GM23338 (cell line): ENCODE results near the gene LMAN2L. TPM values are rescaled to one million over a fixed set of nuclear protein-coding genes. Genes with fewer than 3 reads are reported as not detected.
A peak's percentile ranks its signal among the peaks of the same experiment; 100 is the strongest.

ENCODE experiments used
- ATAC-seq: fragments of 200-7000 bp; cut with Tn5 transposase; 3 replicates; pipeline ENCODE4 v1.9.1; 2020
- DNase-seq: peaks from one replicate; pipeline ENCODE4 v3.0.0-alpha.2; 2015; ENCODE audit warnings: low spot score
- H2AFZ ChIP-seq: fragments of 200-600 bp; sonication (generic); 2 replicates; pipeline ENCODE4 v1.8.0; 2016; ENCODE audit warnings: antibody characterized with exemption, mild to moderate bottlenecking, moderate library complexity
- H3F3A ChIP-seq: fragments of 200-600 bp; sonication (generic); replicated peaks from 2 replicates; pipeline ENCODE4 v1.8.0; 2017; ENCODE audit warnings: antibody characterized with exemption, mixed run types, low read depth
- H3K27ac ChIP-seq: fragments of 200-600 bp; sonication (generic); 2 replicates; pipeline ENCODE4 v1.6.1; 2016; ENCODE audit warnings: low read depth
- H3K27me3 ChIP-seq: fragments of 200-600 bp; sonication (generic); 2 replicates; pipeline ENCODE4 v1.8.0; 2016; ENCODE audit warnings: mild to moderate bottlenecking, mixed run types, moderate library complexity; ENCODE audit not compliant: insufficient read depth
- H3K36me3 ChIP-seq: fragments of 200-600 bp; sonication (generic); 2 replicates; pipeline ENCODE4 v1.8.0; 2016; ENCODE audit warnings: mild to moderate bottlenecking; ENCODE audit not compliant: insufficient read depth
- H3K4me1 ChIP-seq: fragments of 200-600 bp; sonication (generic); 2 replicates; pipeline ENCODE4 v1.8.0; 2016; ENCODE audit warnings: mild to moderate bottlenecking, moderate library complexity; ENCODE audit not compliant: insufficient read depth
- H3K4me2 ChIP-seq: fragments of 200-600 bp; sonication (generic); 2 replicates; pipeline ENCODE4 v1.7.1; 2017; ENCODE audit warnings: mixed run types
- H3K4me3 ChIP-seq: fragments of 200-600 bp; sonication (generic); 2 replicates; pipeline ENCODE4 v1.6.1; 2016; ENCODE audit warnings: mixed run types
- H3K79me2 ChIP-seq: fragments of 200-600 bp; sonication (generic); replicated peaks from 2 replicates; pipeline ENCODE4 v1.8.0; 2017; ENCODE audit warnings: mild to moderate bottlenecking; ENCODE audit not compliant: insufficient read depth
- H3K9me2 ChIP-seq: fragments of 200-600 bp; sonication (generic); 2 replicates; pipeline ENCODE4 v1.8.0; 2017; ENCODE audit not compliant: insufficient read depth
- H4K20me1 ChIP-seq: fragments of 200-600 bp; sonication (generic); replicated peaks from 2 replicates; pipeline ENCODE4 v1.8.0; 2017; ENCODE audit warnings: mild to moderate bottlenecking; ENCODE audit not compliant: insufficient read depth
- H3K27ac Mint-ChIP-seq: 2 replicates; pipeline ENCODE4 v1.8.0; 2020; ENCODE audit warnings: inconsistent platforms, mild to moderate bottlenecking, moderate library complexity, mixed read lengths
- H3K27me3 Mint-ChIP-seq: 3 replicates; pipeline ENCODE4 v1.8.0; 2022; ENCODE audit warnings: low read depth, mild to moderate bottlenecking, moderate library complexity, mixed read lengths, inconsistent platforms; ENCODE audit not compliant: insufficient read depth, poor library complexity
- H3K36me3 Mint-ChIP-seq: 3 replicates; pipeline ENCODE4 v1.8.0; 2021; ENCODE audit warnings: low read depth, mild to moderate bottlenecking, inconsistent platforms, moderate library complexity, mixed read lengths
- H3K4me1 Mint-ChIP-seq: 3 replicates; pipeline ENCODE4 v1.8.0; 2020; ENCODE audit warnings: mild to moderate bottlenecking, inconsistent platforms, mixed read lengths
- H3K4me3 Mint-ChIP-seq: 3 replicates; pipeline ENCODE4 v1.8.0; 2021; ENCODE audit warnings: moderate library complexity, mild to moderate bottlenecking, inconsistent platforms, mixed read lengths
- H3K9me3 Mint-ChIP-seq: 3 replicates; pipeline ENCODE4 v1.8.0; 2020; ENCODE audit warnings: moderate library complexity, mild to moderate bottlenecking, inconsistent platforms, mixed read lengths
- CREB1 ChIP-seq: fragments of 250-450 bp; sonication (Bioruptor Pico); IDR thresholded peaks from 2 replicates; pipeline ENCODE4 v1.5.0; 2020; ENCODE audit warnings: low read depth, mild to moderate bottlenecking, moderate library complexity
- JUNB ChIP-seq: IDR thresholded peaks from one replicate; pipeline ENCODE4 v1.6.1; 2016; ENCODE audit warnings: antibody characterized with exemption; ENCODE audit not compliant: unreplicated experiment
- POLR2AphosphoS5 ChIP-seq: IDR thresholded peaks from 2 replicates; pipeline ENCODE4 v1.6.1; 2016; ENCODE audit warnings: antibody characterized with exemption, low read depth
- ZNF462 ChIP-seq: fragments of 250-450 bp; sonication (Bioruptor Pico); IDR thresholded peaks from 2 replicates; pipeline ENCODE4 v1.5.0; 2020; ENCODE audit warnings: mild to moderate bottlenecking, moderate library complexity
- long read RNA-seq: library from polyadenylated mRNA; unstranded; transcript quantifications from one replicate; pipeline ENCODE4 v2.0.0, GENCODE V29; 2020; ENCODE audit not compliant: unreplicated experiment
- polyA plus RNA-seq: library from polyadenylated mRNA; unstranded; fragments of >200 nt; fragmentation: Nextera tagmentation; extraction: Ambion mirVana; gene quantifications from 2 replicates; pipeline ENCODE4 v1.2.1, GENCODE V29; 2016
- total RNA-seq: library from RNA; depleted of rRNA; stranded (reverse); fragments of >200 nt; shearing (Covaris generic); gene quantifications from 2 replicates; pipeline ENCODE4 v1.2.3, GENCODE V29; 2014; rRNA removed

Gene LMAN2L
- 15.8 and 16.7 TPM in 2 replicates for total RNA-seq
- polyA plus RNA-seq: 10.5 and 11.8 TPM in 2 replicates
- long read RNA-seq, transcript LMAN2L-201 (8 exons, 2,397 nt): major isoform, 9 of 16 reads
- long read RNA-seq, partial matches to known transcripts: 0 of 16 reads
- long read RNA-seq, other reads (novel, unspliced or antisense): 3 of 16 reads

DNA sequence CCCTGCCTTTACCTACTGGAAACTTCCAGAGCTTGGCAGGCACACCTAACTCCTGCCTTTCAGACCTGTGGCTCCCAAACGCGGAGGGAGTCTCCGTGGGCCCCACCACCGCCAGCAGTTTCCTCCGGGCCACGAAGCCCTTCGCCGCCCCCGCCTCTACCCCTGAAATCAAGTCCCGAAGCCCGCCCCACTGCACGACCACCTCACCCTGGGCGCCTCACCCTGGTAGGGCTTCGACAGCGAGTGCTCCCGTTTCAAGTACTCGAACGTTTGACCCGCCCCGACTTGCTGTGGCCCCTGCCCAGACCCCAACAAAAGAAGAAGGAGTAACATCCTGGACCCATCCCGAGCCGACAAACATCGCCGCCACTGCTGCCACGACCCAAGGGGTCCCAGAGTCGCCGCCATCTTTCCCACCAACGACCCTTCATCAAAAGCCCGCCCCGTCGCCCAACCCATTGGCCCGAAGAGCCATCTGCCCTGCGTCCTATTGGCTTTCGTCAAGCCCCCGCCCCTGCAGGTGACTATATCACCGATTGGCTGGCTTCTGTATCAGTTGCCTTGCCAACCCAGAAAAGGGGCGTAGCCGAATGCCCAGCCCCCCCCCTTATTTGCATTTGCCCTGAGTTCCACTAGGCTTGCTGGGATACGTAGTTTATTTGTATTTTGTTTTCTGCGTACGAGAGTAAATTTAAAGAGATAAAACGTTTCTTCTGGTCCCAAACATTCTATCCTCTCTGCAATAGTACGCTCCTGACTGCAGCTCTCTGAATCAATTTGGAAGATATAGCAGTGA is at the start of gene LMAN2L:
TSS of gene LMAN2L (minus strand) at position 432 of the 796 bp plus-strand sequence. CDS start at position 408, 24 bp downstream.
- H3F3A ChIP-seq: no peaks in the 10 kb centered on the region
- Mint-ChIP-seq H3K4me1 (peaks cover 9% of the 10 kb centered on the region), H3K9me3 (no peaks in the 10 kb centered on the region; the same call in 2 of the 3 replicates), H3K4me3 (peak within 1 kb of the TSS; percentile 99), H3K36me3 (peaks cover 16% of the 10 kb centered on the region), H3K27me3 (peaks cover 8% of the 10 kb centered on the region), H3K27ac (peak within 1 kb of the TSS; percentile 97)
- H3K9me2 ChIP-seq: no peaks in the 10 kb centered on the region
- H3K79me2 ChIP-seq: peaks cover 44% of the 10 kb centered on the region
- DNase-seq (peak; percentile 99), ATAC-seq (peak; percentile 99)
- peaks cover 6% of the 10 kb centered on the region; the same call in 1 of the 2 replicates for H3K4me1 ChIP-seq
- H2AFZ ChIP-seq: peak within 1 kb of the TSS; percentile 52
- TF ChIP-seq CREB1 (CRISPR knock-in tag): 0 out of 2 replicates have a peak, but pooled peaks have one; percentile 30
- TF ChIP-seq ZNF462 (CRISPR knock-in tag): no peak
- peak; percentile 78 for TF ChIP-seq POLR2AphosphoS5
- no peak for TF ChIP-seq JUNB
- H3K27me3 ChIP-seq: no peaks in the 10 kb centered on the region
- peaks cover 15% of the 10 kb centered on the region; the same call in 1 of the 2 replicates for H3K36me3 ChIP-seq
- H3K4me2 ChIP-seq: peak within 1 kb of the TSS; percentile 82
- peaks cover 12% of the 10 kb centered on the region; the same call in 1 of the 2 replicates for H4K20me1 ChIP-seq
- H3K27ac ChIP-seq: no peak within 1 kb of the TSS
- H3K4me3 ChIP-seq: peak within 1 kb of the TSS; percentile 67
